NOMO-1 treated with dmso at 0.1 percent for 144 hours (cell line): ENCODE data around the gene SLC22A15.
"Not testable (repeated sequence)": the region's sequence is repeated elsewhere in the genome, so short reads cannot be mapped to it uniquely, and the experiment has no call there.

Source experiments
- DNase-seq: peaks from one replicate; lab custom pipeline; 2025; ENCODE audit not compliant: unreplicated experiment; lab: John Stamatoyannopoulos, UW

SLC22A15 gene

DNA sequence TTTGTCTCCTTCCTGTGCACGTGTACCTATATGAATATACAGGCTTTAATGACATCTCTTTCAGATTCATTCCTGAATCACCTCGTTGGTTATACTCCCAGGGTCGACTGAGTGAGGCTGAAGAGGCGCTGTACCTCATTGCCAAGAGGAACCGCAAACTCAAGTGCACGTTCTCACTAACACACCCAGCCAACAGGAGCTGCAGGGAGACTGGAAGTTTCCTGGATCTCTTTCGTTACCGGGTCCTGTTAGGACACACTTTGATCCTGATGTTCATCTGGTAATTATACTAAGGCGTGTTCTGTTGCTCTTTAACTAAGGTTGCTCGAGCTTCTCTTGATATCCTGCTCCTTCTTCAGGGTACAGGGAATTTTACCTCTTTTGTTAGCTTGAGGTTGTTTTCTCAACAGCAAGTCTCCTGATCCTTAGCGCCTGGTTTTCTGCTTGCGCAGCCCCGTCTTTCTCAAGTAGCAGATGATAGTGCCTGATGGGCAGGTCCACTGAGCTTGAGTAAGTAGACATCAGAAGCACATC lies 55.1 kb downstream of the SLC22A15 start:
- no peak for DNase-seq

DNA sequence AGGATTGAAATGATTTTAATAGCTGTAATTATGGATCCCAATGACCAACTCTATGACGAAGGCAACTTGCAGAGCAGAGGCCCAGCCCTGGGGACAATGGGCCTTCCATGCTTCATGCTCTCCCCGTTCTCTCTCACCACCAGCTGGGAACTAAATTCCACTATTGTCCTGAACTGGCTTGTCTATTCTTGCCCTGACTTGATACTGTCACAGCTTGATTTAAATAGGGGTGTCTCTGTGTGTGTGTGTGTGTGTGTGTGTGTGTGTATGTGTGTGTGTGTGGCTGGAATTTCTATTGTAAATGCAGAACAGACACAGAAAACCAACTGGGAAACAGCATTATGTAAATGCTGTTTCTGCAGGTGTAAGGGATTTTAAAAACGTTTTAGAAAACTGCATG lies 57.0 kb downstream of the SLC22A15 start:
- DNase-seq = no peak

DNA sequence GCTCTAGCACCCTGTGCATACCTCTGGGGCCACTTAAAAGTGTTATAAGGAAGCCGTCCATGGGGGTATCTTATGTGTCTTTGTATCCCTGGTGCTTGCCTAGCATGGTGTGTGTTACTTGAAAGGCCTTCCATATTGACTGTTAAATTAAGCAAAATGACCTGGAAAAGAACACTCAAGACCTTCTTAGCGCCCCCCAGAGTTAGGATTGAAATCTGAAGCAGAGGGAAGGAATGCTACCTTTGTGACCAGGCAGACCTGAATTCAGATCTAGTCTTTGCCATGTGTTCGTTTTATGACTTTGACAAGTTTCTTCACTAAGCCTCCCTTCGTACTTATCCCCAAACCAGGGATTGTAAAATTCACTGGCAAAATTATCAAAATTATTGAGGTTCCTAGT lies 59.9 kb downstream of the SLC22A15 start:
- no peak for DNase-seq

DNA sequence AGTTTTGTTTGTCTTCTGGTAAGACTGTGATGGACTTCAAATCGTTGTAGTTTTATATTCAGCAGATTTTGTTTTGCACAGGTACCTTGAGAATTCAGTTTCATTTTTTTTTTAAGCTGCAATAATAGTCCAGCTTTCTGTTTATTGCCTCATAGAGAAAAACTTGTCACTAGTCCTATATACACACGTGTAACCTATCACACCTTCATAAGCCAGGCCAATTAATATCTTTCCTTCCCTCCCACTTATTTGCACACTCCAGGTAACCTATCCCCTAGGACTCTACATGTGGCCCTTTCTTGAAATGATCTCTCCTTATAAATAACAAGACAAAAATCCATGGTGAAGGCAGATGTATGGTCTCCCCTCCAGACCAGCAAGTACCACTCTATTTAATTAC lies 62.4 kb downstream of the SLC22A15 start:
- no peak for DNase-seq

DNA sequence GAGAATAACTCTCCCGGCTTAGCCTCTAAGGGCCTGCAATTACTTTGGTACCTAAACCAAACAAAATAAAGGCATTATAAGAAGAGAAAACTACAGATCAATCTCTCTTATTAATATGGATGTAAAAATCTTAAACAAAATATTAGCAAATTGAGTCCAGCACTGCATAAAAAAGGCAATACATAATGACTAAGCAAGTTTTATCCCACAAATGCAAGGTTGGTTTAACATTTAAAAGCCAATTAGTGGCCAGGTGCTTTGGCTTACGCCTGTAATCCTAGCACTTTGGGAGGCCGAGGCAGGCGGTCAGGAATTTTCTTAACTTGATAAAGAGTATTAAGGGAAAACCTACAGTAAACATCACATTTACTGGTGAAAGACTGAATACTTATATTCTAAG lies 67.8 kb downstream of the SLC22A15 start:
- DNase-seq = no peak

DNA sequence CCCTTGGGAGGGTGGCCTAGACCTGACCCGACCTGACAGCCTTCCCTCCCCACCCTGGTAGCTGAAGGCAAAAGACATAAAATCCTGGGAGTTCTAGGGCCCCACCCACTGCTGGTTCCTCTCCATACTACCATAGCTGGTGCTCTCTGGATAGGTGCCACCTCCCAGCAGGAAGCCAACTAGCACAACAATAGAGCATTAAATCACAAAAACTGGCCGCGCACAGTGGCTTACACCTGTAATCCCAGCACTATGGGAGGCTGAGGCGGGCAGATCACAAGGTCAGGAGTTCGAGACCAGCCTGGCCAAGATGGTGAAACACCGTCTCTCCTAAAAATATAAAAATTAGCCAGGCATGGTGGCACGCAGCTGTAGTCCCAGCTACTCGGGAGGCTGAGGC lies 70.6 kb downstream of the SLC22A15 start:
- DNase-seq = not testable (repeated sequence)

DNA sequence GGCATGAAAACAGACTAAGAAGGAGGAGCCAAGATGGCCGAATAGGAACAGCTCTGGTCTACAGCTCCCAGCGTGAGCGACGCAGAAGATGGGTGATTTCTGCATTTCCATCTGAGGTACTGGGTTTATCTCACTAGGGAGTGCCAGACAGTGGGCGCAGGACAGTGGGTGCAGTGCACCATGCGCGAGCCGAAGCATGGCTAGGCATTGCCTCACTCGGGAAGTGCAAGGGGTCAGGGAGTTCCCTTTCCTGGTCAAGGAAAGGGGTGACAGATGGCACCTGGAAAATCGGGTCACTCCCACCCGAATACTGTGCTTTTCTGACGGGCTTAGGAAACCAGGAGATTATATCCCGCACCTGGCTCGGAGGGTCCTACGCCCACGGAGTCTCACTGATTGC lies 75.6 kb downstream of the SLC22A15 start:
- DNase-seq = not testable (repeated sequence)

DNA sequence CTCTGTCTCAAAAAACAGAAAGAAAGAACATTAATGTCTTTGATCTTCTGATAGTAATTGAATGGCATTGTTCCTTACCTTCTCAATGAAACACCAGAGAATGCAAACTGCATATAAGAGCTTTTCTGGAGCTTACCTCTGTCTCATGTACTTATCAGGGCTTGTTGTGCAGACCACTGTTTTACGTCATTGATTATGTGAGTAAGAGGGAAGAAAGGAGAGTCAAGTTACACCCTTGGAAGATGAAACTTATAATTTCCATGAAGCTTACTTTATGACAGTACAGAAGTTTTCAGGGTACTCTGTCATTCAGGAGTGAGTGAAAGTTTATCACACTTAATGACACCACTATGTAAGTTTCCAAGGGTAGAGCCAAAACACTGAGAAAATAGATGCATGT lies 85.9 kb downstream of the SLC22A15 start:
- DNase-seq = no peak

DNA sequence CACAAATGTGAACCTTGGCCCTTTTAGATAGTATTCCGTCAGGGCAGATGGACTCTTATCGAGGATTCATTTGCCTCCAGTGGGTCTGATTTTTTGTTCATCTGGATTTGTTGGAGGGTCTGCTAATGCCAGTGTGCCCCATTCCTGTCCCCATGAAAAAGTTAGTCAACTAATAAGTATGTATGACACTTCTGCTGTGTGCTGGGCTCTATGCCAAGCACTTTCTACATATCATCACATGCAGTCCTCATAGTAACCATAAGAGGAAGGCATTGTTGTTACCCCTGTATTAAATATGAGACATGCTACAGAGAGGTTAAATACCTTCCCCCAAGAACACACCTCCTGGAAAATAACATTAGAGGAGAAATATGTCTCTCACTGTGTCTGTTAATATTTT lies 88.3 kb downstream of the SLC22A15 start:
- no peak for DNase-seq

DNA sequence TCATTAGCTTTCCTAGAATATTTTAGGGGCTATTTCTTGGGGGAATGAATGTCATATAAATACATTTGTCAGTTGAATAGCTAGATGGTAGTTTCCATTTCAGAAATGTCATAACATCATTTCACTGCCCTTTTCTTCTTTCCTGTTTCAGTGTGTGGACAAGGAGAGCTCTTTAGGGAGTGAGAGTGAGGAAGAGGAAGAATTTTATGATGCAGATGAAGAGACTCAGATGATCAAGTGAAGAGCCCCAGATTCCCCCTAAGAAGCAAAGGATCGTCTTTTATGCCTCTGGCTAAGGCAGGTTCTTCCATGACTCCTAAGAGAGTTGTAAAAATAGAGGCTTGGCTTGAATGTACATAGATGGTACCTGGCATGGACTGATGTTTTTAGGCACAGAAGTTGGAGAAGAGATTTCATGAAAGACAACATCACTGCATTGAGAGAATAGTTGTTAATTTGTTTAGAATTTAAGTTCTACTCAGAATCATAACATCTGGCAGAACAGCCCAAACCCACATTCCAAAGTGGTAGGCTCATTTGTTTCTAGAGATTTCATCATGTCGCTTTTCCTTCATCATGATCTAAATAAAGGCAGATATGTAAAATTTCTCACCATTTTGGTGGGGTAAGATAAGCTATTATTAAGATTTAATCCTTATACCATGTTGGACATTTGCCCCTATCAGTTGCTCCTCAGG lies 90.7 kb downstream of the SLC22A15 start:
- DNase-seq = no peak

DNA sequence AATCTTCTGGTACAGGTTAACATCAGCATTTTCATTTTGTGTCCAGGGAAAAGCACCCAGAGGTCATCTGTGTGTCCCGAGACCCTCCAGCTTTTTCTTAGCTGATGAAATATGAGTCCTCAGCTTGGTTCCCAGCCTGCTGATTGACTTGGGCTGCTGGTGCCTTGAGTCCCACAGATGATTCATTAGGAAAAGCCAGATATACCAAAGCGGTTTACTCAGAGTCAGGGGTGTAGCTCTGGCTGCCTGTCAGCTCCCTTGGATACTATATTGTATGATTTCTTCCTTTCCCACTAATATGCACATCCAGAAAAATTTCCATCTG lies 91.2 kb downstream of the SLC22A15 start:
- no peak for DNase-seq

DNA sequence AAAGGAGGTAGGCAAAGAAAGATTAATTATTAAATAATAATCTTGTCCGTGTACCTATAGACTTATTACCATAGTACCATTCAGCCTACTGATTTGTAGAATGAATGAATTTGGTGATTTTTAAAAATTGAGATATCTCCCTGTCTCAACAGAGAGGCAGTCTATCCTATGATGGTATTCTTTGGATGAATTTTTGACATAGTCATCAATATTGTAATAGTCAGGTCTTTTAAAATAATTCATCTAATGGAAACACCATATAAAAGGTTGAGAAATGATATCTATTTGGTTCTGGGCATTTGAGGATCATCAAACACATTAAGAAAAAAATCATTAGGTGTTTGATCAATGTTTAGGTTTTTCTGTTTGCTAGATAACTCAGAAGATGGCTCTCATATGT lies 99.3 kb downstream of the SLC22A15 start:
- no peak for DNase-seq

DNA sequence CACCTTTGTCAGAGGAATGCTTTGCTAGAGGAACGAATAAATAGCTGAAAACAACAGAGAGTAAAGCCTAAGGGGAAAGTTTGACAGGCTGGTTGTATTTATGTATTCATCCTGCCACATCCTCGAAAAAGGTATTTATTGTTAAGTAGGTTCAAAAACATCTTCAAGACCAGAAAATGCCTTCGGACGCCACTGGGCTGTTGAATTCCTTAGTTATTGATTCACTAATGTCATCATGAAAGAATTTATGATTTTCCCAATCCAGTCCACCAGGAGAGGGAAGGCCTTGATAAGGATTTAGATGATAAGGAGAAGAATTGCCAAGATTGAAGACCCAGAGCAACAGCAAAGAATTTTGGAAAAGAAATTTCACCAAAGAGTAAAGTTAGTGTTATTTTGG lies 99.7 kb downstream of the SLC22A15 start:
- no peak for DNase-seq

DNA sequence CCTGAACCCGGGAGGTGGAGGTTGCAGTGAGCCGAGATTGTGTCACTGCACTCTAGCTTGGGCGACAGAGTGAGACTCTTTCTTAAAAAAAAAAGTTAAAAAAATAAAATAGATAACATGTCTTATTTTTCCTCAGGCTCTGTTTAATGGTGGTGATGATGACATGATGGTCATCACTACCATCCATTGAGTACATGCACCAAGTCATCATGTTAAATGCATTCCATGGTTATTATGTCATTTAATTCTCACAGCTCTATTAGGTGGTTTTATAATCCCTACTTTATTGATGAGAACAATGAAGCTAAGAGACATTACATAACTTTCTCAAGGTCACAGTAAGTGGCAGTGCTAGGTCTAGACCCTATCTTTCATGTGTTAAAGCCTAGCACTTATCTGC lies 100.5 kb downstream of the SLC22A15 start:
- no peak for DNase-seq

DNA sequence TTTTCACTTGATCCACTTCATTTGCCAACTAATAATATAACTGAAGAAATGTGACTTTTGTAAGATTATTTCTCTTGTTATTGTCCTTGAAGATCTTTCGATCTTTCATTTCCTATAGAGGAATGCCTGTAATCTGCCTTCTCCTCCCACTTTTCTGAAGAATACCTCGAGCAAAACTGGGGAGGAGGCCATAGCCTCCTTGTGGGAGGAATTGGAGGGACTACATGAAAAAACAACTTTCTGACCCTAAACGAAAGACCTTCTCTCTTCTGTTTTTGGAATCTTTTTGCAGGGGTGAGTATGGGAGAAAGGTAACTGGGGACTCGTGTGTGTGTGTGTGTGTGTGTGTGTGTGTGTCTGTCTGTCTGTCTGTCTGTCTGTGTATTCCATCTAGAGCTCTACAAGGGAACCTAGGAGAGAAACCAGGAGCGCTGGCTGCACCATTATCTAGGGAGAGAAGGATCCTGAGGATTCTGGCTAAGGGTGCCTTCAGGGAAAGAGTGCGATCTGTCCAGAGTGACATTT lies 102.4 kb downstream of the SLC22A15 start:
- no peak for DNase-seq

DNA sequence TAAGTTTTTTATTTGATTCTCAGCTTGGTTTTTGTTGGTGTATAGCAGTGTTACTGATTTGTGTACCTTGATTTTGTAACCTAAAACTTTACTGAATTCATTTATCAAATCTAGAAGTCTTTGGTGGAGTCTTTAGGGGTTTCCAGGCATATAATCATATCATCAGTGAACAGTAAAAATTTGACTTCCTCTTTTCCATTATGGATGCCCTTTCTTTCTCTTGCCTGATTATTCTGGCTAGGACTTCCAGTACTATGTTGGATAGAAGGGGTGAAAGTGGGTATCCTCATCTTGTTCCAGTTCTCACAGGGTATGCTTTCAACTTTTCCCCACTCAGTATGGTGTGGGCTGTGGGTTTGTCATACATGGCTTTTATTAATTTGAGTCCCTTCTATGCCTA lies 111.3 kb downstream of the SLC22A15 start:
- no peak for DNase-seq

DNA sequence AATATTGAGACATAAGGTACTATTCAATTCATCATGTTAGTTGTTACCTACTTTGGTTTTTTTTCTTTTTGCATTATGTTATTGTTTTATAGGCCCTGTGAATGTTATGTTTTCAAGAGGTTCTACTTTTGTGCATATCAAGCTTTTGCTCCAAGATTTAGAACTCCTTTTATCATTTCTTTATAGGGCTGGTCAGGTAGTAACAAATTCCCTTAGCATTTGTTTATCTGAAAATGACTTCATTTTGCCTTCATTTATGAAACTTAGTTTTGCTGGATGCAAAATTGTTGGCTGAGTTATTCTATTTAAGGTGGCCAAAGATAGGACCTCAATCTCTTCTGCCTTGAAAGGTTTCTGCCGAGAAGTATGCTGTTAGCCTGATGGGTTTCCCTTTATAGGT lies 113.6 kb downstream of the SLC22A15 start:
- DNase-seq = no peak

DNA sequence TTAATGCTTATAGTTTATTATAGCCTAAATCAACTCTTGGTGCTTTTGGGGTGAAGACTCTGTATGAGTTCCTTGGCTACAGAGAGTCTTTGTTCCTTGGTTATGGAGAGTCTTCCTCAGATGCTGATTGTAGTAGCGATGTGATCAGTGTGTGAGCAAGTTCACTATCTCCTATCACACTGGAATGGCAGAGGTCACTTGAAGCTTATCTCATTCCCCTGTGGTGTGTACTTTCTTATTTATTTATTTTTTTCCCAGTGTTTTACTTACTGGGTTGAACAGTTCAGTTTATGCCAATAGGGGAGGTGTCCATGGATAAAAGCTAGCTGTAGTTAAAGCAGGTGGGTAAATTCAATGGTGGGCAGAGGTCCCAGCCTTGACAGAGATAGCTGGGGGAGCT lies 114.8 kb downstream of the SLC22A15 start:
- DNase-seq = no peak

DNA sequence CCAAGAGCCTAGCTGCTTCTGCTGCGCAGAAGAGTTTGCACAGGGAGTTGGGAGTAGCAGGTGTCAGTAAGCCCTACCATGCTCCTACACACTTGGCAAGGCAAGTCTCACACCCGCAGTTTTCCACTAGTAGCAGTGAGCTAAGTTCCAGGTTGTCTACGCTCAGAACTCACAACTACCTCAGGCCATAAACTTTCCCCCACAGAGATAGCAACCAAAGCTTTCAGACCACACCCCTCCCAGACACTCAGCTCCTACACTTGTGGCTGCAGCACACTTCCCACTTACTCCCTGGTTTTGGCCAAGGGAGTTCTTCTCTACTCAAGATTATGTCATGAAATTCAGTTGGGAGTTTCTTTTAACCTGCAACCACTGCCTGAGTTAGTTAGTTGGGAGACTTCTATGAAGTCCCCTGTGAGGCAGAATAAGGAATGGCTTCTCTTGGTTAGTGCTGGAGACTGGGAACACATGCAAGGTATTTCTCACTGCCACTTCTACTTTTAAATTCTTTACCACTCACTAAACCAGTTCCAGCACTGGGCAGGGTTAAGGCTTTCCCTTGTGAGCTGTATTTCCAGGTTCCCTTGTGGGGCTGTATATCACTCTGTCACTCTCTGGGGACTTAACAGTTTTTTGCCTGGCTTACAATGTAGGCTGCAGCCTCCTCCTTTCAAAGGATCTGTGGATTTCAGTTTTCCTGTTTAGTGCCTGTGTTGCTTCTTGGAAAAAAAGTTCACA lies 116.6 kb downstream of the SLC22A15 start:
- no peak for DNase-seq

DNA sequence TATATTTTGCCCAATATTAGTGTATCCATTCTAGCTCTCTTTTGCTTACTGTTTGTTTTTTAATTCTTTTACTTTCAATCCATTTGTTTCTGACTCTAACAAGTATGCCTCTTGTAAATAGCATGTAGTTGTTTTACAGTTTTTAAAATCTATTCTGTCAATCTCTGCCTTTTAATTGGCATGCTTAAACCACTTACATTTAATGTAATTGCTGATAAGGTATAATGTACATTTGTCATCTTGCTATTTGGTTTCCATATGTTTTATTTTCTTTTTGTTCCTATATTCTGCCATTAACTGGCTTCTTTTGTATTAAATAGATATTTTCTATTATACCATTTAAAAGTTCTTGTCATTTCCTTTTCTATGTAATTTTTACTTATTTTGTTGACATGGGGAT lies 118.7 kb downstream of the SLC22A15 start:
- DNase-seq = no peak

DNA sequence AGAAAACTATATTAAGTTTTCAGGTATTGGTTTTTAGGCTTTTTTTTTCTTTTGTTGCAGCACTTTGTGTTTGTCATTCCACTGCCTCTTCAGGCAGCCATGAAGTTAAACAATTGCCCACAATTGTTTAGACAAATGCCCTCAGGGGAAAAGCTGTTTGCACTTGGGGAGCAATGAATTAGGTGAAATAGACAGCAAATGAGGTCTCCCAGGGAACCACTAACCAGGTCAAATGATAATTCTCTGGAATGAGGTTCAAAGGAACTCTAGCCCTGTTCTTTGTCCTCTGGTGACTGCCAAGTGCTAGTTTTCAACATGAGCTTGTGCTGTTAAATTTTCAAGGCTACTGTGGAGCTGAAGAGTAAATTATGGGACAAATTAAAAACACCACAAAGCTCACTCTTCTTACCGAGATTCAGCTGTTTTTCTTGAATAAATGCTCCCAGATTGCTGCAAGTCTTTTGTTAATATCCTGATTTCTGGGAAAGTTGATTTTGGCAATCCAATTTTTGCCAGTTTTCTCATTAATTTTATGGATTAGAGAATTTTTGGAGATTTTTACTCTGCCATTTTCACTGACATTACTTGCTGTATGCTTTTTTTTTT lies 119.8 kb downstream of the SLC22A15 start:
- DNase-seq = no peak

DNA sequence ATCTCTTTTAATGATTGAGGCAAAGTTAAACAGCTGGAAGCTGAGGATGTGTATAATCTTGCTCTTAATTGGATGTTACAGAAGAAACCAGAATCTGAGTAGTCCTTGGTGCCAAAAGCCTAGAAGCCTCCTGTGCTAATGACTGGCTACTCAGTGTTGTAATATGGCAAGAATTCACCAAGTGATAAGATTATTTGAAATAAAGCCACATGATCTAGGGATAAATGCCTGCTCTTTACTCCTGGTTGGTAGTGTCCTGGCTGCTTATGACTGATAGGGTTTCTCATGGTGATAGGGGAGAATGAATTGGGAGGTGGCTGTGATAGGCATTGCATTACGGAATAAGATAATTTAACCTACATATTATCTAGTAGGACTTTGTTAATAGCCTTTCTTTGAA lies 121.3 kb downstream of the SLC22A15 start:
- DNase-seq = no peak
